Hippocampal formation (tissue), 2 donors: Measurements from ENCODE around the gene AKR1B15.

Experiments
- DNase-seq, 2 donors: peaks; one replicate each; lab custom pipeline; 2025; lab: John Stamatoyannopoulos, UW

Gene AKR1B15

GRCh38 chr7:134616611-134617010, 67.7 kb downstream of the AKR1B15 start:
- no peak for DNase-seq

- DNase-seq = no peak
Measured at GRCh38 chr7:134618756-134619530, 70.0 kb downstream of the AKR1B15 start.

GRCh38 chr7:134619627-134620331, 70.9 kb downstream of the AKR1B15 start:
- peak in 1 of 2 donors; percentile 33 for DNase-seq

GRCh38 chr7:134622303-134622995, 73.5 kb downstream of the AKR1B15 start:
- no peak for DNase-seq

- no peak for DNase-seq
Measured at GRCh38 chr7:134623193-134623592, 74.3 kb downstream of the AKR1B15 start.

- no peak for DNase-seq
Measured at GRCh38 chr7:134625550-134625949, 76.6 kb downstream of the AKR1B15 start.

- DNase-seq = no peak
Measured at GRCh38 chr7:134627109-134627774, 78.3 kb downstream of the AKR1B15 start.

GRCh38 chr7:134627775-134628153, 78.9 kb downstream of the AKR1B15 start:
- no peak for DNase-seq

GRCh38 chr7:134629445-134629844, 80.5 kb downstream of the AKR1B15 start:
- DNase-seq = no peak
